DOHH2 (cell line): ENCODE measurements around the gene COQ9.

Source experiments
- CTCF ChIP-seq: fragments of 200-600 bp; sonication (generic); IDR thresholded peaks from one replicate; pipeline ENCODE4 v1.5.1; 2014; ENCODE audit warnings: antibody characterized with exemption, mild to moderate bottlenecking, low read depth, low read length; ENCODE audit not compliant: poor library complexity, severe bottlenecking
- EZH2phosphoT487 ChIP-seq: fragments of 200-600 bp; sonication (generic); IDR thresholded peaks from 2 replicates; pipeline ENCODE4 v1.6.1; 2017; ENCODE audit warnings: borderline replicate concordance, mild to moderate bottlenecking, antibody characterized with exemption, low read length, moderate library complexity, mixed read lengths

DNA sequence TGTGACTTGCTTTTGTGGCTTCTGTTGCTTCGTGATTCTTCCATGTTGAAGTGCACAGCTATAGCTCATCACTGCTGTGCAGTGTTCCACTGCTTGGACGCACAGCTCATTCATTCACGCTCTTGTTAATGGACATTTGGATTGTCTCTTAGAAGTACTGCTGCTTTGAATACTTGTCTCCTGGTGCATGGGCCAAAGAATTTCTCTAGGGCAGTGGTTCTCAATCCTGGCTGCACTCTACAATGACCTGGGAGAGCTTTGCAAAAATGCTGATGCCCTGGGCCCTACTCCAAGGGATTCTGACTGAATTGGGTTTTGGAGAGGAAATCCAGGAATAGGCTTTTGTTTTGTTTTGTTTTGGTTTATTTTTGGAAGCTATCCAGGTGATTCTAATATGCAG is 22.7 kb upstream of the COQ9 start:
- TF ChIP-seq CTCF (no peak), EZH2phosphoT487 (no peak)
